NB4 (cell line): ENCODE data around the gene EIF2AK2.

Source experiments
- MYC ChIP-seq: IDR thresholded peaks from 2 replicates; pipeline ENCODE4 v1.6.1; 2011; ENCODE audit warnings: low read depth, low read length
- TF ChIP-seq, protein P1 (sequence below): IDR thresholded peaks from one replicate; pipeline ENCODE4 v1.5.1; 2012; ENCODE audit warnings: low read depth, low read length

DNA sequence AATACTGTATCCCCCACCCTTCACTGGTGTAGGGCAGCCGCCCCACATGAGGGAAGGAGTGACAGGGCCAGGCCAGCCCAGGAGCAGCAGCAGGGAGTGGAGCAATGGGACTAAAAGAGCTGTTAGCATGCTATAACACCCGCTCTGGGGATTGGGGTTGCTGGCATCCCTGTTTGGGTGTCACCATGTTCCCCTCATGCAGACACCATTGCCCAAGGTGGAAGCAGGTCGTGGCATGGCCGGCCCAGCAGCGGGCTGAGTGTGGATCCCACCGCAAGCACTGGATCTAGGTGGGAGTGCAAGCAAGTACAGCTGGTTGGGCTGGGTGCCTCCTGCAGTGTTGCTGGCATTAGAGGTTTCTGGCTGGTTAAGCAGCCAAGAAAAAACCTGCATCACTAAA lies 35.0 kb upstream of the EIF2AK2 start:
- TF ChIP-seq, protein P1, sequence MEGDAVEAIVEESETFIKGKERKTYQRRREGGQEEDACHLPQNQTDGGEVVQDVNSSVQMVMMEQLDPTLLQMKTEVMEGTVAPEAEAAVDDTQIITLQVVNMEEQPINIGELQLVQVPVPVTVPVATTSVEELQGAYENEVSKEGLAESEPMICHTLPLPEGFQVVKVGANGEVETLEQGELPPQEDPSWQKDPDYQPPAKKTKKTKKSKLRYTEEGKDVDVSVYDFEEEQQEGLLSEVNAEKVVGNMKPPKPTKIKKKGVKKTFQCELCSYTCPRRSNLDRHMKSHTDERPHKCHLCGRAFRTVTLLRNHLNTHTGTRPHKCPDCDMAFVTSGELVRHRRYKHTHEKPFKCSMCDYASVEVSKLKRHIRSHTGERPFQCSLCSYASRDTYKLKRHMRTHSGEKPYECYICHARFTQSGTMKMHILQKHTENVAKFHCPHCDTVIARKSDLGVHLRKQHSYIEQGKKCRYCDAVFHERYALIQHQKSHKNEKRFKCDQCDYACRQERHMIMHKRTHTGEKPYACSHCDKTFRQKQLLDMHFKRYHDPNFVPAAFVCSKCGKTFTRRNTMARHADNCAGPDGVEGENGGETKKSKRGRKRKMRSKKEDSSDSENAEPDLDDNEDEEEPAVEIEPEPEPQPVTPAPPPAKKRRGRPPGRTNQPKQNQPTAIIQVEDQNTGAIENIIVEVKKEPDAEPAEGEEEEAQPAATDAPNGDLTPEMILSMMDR = no peak
- no peak for TF ChIP-seq MYC
